D721Med (cell line): ENCODE measurements around the gene IQCH.
A peak's percentile ranks its signal among the peaks of the same experiment; 100 is the strongest.
"Not testable (repeated sequence)": the region's sequence is repeated elsewhere in the genome, so short reads cannot be mapped to it uniquely, and the experiment has no call there.

Experiments
- DNase-seq: peaks from one replicate; pipeline ENCODE4 v3.0.0; 2011; ENCODE audit warnings: low spot score; ENCODE audit not compliant: insufficient read length
- FAIRE-seq: peaks from 2 replicates; lab custom pipeline; 2011; peaks lifted over from hg19 to GRCh38; lab: Jason Lieb, UNC
- TF ChIP-seq, protein P1 (sequence below): IDR thresholded peaks from 2 replicates; pipeline ENCODE4 v1.5.1; 2012; ENCODE audit warnings: mild to moderate bottlenecking, control low read depth; ENCODE audit not compliant: insufficient read depth; ENCODE audit errors: missing control alignments

IQCH gene

DNA sequence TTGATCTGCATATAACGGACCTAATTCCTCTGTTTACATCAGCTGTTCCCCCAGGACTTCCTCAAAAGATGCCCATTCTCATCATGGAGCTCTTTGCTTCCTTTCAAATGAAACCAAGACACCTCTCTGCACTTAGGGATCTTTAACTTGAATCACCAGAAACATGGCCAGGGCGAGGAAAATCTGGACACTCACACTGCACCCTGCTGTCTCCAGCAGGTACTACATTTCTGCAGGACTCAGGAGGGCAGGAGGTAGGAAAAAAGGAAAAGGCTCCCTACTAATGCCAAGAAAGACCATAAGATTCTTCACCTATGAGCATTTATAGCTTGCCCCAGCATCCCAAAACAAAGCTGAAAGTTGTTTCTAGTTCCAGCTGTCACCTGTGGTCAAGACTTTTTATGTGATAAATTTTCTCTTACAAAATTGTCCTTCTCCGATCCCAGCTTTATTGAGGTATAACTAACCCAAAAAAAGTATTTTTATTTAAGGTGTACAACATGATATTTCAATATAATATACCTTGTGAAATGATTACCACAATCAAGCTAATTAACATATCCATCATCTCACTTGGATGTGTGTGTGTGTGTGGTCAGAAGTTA lies 179.0 kb downstream of the IQCH start:
- peak; percentile 29 for DNase-seq
- FAIRE-seq: peak; percentile 51
- TF ChIP-seq, protein P1, sequence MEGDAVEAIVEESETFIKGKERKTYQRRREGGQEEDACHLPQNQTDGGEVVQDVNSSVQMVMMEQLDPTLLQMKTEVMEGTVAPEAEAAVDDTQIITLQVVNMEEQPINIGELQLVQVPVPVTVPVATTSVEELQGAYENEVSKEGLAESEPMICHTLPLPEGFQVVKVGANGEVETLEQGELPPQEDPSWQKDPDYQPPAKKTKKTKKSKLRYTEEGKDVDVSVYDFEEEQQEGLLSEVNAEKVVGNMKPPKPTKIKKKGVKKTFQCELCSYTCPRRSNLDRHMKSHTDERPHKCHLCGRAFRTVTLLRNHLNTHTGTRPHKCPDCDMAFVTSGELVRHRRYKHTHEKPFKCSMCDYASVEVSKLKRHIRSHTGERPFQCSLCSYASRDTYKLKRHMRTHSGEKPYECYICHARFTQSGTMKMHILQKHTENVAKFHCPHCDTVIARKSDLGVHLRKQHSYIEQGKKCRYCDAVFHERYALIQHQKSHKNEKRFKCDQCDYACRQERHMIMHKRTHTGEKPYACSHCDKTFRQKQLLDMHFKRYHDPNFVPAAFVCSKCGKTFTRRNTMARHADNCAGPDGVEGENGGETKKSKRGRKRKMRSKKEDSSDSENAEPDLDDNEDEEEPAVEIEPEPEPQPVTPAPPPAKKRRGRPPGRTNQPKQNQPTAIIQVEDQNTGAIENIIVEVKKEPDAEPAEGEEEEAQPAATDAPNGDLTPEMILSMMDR: peak; percentile 73

DNA sequence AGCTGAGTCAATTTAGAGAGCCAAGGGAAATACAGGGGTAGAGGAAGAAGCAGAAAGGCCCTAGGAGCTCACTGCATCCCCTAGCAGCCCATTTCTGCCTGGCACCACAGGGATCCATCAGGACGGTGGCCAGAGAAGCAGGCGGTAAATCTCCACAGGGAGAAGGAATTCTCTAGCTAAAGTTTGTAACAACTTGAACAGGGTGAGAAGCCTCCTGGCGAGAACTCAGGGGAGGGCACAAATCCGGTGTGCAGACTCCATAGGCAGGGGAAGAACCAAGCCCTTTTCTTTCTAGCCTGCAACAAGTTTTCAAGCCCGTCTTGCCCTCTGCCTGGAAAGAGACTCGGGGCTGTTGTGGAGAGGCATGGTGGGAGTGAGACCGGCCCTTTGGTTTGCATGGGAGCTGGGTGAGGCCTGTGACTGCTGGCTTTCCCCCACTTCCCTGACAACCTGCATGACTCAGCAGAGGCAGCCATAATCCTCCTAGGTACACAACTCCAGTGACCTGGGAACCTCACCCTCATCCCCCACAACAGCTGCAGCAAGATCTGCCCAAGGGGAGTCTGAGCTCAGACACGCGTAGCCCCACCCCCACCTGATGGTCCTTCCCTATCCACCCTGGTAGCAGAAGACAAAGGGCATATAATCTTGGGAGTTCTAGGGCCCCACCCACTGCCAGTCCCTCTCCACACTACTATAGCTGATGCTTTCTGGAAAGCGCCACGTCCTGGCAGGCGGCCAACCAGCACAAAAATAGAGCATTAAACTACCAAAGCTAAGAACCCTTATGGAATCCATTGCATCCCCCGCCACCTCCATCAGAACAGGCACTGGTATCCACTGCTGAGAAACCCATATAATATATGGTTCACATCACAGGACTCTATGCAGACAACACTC lies 182.0 kb downstream of the IQCH start:
- DNase-seq: not testable (repeated sequence)

DNA sequence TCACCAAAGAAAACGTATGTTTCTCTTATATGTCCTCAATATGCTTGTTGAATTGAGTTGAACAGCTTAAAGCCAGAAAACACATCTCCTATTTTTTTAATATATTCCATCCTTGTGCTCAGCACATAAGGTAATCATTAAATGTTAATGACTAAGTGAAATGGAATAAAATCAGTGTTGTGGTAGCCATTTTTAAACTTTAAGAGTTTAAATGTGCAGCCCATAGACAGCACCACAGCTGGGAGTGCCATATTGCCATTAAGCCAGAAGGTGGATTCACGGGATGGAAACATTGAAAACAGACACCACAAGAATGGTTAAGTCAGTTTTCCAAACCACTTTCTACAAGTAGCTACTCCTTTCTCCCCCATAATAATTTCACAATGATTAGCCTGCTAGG lies 189.5 kb downstream of the IQCH start:
- FAIRE-seq (no peak), DNase-seq (no peak)
- TF ChIP-seq, protein P1: no peak

More for the DNA sequence above, 182.0 kb downstream of the IQCH start:
- not testable (repeated sequence) for FAIRE-seq

DNA sequence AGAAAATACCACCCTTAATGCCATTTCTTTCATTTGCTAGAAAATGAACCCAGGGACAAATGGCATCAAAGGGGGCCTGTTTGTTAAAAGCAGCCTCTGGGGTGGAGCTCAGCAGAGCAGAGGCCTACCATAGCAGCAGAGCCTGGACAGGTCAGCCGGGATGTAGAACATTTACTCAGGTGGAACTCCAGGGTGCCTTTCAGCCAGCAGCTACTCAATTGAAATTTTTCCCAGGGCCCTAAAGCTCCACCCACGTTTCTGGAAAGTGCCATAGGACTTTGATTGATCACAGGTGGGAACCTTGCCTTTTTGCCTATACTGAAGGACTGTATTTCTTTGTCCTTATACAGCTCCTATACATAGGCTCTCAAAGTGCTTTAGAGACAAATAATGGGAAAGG lies 191.9 kb downstream of the IQCH start:
- DNase-seq (no peak), FAIRE-seq (no peak)
- TF ChIP-seq, protein P1: no peak

DNA sequence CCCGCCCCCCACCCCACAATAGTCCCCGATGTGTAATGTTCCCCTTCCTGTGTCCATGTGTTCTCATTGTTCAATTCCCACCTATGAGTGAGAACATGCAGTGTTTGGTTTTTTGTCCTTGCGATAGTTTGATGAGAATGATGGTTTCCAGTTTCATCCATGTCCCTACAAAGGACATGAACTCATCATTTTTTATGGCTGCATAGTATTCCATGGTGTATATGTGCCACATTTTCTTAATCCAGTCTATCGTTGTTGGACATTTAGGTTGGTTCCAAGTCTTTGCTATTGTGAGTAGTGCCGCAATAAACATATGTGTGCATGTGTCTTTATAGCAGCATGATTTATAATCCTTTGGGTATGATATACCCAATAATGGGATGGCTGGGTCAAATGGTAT lies 193.8 kb downstream of the IQCH start:
- not testable (repeated sequence) for FAIRE-seq, DNase-seq

DNA sequence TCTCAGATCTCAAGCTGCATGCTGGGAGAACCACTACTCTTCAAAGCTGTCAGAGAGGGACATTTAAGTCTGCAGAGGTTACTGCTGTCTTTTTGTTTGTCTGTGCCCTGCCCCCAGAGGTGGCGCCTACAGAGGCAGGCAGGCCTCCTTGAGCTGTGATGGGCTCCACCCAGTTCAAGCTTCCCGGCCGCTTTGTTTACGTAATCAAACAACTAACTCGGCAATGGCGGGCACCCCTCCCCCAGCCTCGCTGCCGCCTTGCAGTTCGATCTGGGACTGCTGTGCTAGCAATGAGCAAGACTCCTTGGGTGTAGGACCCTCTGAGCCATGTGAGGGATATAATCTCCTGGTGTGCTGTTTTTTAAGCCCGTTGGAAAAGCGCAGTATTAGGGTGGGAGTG lies 199.1 kb downstream of the IQCH start:
- not testable (repeated sequence) for DNase-seq, FAIRE-seq

DNA sequence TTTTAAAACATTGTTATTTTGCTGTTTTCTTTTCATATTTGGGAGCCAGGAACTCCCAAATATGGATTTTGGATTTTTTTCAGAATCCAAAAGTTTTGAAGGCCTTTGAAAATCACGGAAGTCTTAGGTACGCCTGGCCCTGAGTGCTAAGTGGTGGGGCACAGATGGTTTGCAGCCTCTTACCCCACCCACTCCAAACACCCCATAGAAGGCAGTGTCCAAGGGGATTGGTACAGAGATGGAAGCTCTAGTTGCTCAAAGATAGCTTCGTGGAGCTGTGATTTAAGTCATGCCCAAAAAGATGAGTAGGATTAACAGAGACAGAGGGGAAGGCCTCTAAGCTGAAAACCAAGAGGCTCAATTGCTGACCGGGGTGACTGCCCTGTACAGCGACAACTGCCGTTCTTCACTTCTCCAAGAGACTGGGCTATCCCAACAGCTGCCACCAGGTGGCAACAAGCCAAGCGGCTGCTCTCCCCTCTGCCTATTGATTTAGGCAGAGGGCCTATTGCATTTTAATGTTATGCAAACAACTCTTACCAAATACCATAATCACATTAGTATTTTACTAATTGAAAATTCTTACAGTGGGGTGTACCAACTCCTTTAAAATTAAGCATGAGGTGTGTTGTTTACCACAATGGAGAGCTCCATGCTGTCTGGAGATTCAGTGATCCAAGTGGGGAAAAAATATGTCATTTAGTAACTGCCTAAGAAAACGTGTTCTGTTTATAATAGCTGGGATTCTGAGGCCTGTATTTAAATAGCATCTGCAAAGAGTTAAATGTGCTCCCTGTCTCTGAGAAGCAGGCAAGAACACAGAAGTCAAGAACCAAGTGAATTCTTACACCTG lies 202.3 kb downstream of the IQCH start:
- TF ChIP-seq, protein P1: peak; percentile 91
- FAIRE-seq (no peak), DNase-seq (peak; percentile 48)

DNA sequence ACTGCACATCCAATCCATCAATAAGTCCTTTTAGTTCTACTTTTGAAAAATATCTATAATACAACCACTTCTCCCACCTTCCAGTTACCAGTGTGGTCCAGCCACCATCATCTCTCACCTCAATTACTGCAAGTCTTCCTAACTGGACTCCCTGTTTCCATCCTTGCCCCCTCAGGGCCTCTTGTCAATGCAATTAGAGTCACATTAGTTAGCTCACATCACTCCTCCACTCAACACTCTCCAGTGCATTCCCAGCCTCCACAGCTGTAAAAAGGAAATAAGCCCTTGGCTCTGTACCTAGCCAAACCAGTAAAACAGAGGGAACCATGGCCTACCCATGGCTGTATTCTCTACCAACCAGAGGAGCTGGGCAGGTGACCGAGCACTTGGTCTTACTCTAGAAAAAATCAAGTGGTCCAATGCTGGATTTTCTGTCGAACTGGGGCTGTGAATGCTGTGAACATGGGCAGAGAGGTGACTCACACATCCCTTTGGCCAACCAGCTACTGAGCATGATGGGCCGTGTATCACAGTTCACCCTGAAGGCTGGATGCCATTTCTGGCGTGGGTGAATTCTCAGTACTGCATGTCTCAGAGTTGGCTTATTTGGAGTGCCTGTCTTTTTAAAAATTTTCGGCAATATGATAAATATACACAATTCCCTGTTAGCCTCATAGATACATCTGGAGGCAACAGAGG lies 203.9 kb downstream of the IQCH start:
- DNase-seq (no peak), FAIRE-seq (no peak)
- TF ChIP-seq, protein P1: no peak
